PC-9 (cell line): Measurements from ENCODE around the gene C5orf34. TPM values are rescaled to one million over a fixed set of nuclear protein-coding genes. Genes with fewer than 3 reads are reported as not detected.
"Not testable (repeated sequence)": the region's sequence is repeated elsewhere in the genome, so short reads cannot be mapped to it uniquely, and the experiment has no call there.

Source experiments
- BruUV-seq: library from RNA; stranded (reverse); fragments of 400-500 nt; replicated peaks from 2 replicates; lab custom pipeline; 2021; lab: Mats Ljungman, UMichigan
- CTCF ChIA-PET: fragments of 300-600 bp; sonication (Branson Sonifier 250); formaldehyde crosslinking; loops from one replicate; lab custom pipeline; 2022; ENCODE audit warnings: antibody characterized with exemption; lab: Charles Lee
- POLR2A ChIA-PET: fragments of 300-600 bp; sonication (Branson Sonifier 250); formaldehyde crosslinking; loops from one replicate; lab custom pipeline; 2022; ENCODE audit warnings: antibody characterized with exemption; ENCODE audit not compliant: unreplicated experiment; lab: Charles Lee
- DNase-seq, 2 experiments: peaks; one replicate each; pipeline versions ENCODE4 v3.0.0 to v3.0.0-alpha.2; 2015 to 2022; ENCODE audit warnings: mixed read lengths in 1 of 2
- H2AFZ ChIP-seq: fragments of 200-600 bp; sonication (generic); 2 replicates; pipeline ENCODE4 v1.8.1; 2017; ENCODE audit warnings: antibody characterized with exemption
- H3F3A ChIP-seq: fragments of 200-600 bp; sonication (generic); 2 replicates; pipeline ENCODE4 v1.8.1; 2017; ENCODE audit warnings: antibody characterized with exemption, mild to moderate bottlenecking, low read depth; ENCODE audit not compliant: insufficient read depth
- H3K27ac ChIP-seq: fragments of 200-600 bp; sonication (generic); 2 replicates; pipeline ENCODE4 v1.6.1; 2016; ENCODE audit warnings: mixed run types
- H3K27me3 ChIP-seq: fragments of 200-600 bp; sonication (generic); 2 replicates; pipeline ENCODE4 v1.6.1; 2016; ENCODE audit warnings: low read depth, mixed run types; ENCODE audit not compliant: insufficient read depth
- H3K36me3 ChIP-seq: fragments of 200-600 bp; sonication (generic); 2 replicates; pipeline ENCODE4 v1.6.1; 2016; ENCODE audit warnings: low read depth, mixed run types
- H3K4me1 ChIP-seq: fragments of 200-600 bp; sonication (generic); replicated peaks from 2 replicates; pipeline ENCODE4 v1.6.1; 2016; ENCODE audit warnings: mixed run types; ENCODE audit not compliant: insufficient read depth
- H3K4me2 ChIP-seq: fragments of 200-600 bp; sonication (generic); 2 replicates; pipeline ENCODE4 v1.6.1; 2017; ENCODE audit warnings: mixed run types
- H3K4me3 ChIP-seq: fragments of 200-600 bp; sonication (generic); 2 replicates; pipeline ENCODE4 v1.6.1; 2016; ENCODE audit warnings: mixed run types
- H3K79me2 ChIP-seq: fragments of 200-600 bp; sonication (generic); 2 replicates; pipeline ENCODE4 v1.6.1; 2017; ENCODE audit warnings: low read depth, mixed run types
- H3K9me2 ChIP-seq: fragments of 200-600 bp; sonication (generic); 2 replicates; pipeline ENCODE4 v1.8.1; 2017; ENCODE audit warnings: mild to moderate bottlenecking; ENCODE audit not compliant: insufficient read depth
- H3K9me3 ChIP-seq: fragments of 200-600 bp; sonication (generic); 2 replicates; pipeline ENCODE4 v1.8.1; 2016; ENCODE audit warnings: low read depth; ENCODE audit not compliant: insufficient read depth
- H4K20me1 ChIP-seq: fragments of 200-600 bp; sonication (generic); 2 replicates; pipeline ENCODE4 v1.8.1; 2017; ENCODE audit not compliant: insufficient read depth
- EZH2 ChIP-seq: fragments of 200-600 bp; sonication (generic); IDR thresholded peaks from 2 replicates; pipeline ENCODE4 v1.8.0; 2017; ENCODE audit warnings: antibody characterized with exemption, low read depth
- intact Hi-C: fragments of 100-400 bp; cut with micrococcal nuclease; formaldehyde crosslinking; loops from one replicate; pipeline ENCODE4 v1.10.0; 2022; ENCODE audit not compliant: unreplicated experiment
- total RNA-seq: library from RNA; stranded (reverse); gene quantifications from 2 replicates; pipeline ENCODE4 v1.2.3, GENCODE V29; 2021
- TF ChIP-seq, protein P1 (sequence below): fragments of 200-600 bp; sonication (generic); conservative IDR thresholded peaks from 2 replicates; pipeline ENCODE4 v1.6.1; 2017; ENCODE audit warnings: mixed run types, antibody characterized with exemption, mild to moderate bottlenecking, moderate library complexity

The C5orf34 gene
- total RNA-seq, 1 experiment from 2014 or later, result 22.6 TPM

GRCh38 chr5:43556857-43557542 lies 42.1 kb upstream of the C5orf34 start, which contains the start of gene PAIP1:
Gene PAIP1 (minus strand): TSS chr5:43557077. CDS start chr5:43556846, 231 bp downstream.
- Histone ChIP-seq H3K27ac (peak within 1 kb of the TSS; percentile 76), H3K27me3 (no peaks in the 10 kb centered on the region), H2AFZ (peak within 1 kb of the TSS; percentile 95), H3F3A (peaks cover 18% of the 10 kb centered on the region; the same call in 1 of the 2 replicates), H3K79me2 (peaks cover 44% of the 10 kb centered on the region), H3K4me1 (peaks cover 34% of the 10 kb centered on the region), H3K9me2 (no peaks in the 10 kb centered on the region), H3K4me2 (peak within 1 kb of the TSS; percentile 94), H3K36me3 (peaks cover 37% of the 10 kb centered on the region), H3K4me3 (peak within 1 kb of the TSS; percentile 88), H4K20me1 (peaks cover 32% of the 10 kb centered on the region), H3K9me3 (no peaks in the 10 kb centered on the region)
- TF ChIP-seq, protein P1, sequence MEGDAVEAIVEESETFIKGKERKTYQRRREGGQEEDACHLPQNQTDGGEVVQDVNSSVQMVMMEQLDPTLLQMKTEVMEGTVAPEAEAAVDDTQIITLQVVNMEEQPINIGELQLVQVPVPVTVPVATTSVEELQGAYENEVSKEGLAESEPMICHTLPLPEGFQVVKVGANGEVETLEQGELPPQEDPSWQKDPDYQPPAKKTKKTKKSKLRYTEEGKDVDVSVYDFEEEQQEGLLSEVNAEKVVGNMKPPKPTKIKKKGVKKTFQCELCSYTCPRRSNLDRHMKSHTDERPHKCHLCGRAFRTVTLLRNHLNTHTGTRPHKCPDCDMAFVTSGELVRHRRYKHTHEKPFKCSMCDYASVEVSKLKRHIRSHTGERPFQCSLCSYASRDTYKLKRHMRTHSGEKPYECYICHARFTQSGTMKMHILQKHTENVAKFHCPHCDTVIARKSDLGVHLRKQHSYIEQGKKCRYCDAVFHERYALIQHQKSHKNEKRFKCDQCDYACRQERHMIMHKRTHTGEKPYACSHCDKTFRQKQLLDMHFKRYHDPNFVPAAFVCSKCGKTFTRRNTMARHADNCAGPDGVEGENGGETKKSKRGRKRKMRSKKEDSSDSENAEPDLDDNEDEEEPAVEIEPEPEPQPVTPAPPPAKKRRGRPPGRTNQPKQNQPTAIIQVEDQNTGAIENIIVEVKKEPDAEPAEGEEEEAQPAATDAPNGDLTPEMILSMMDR, result peak; percentile 71
- no peak for TF ChIP-seq EZH2
- peak; percentile 86 to 98 for DNase-seq
- intact Hi-C loops, result loop anchor here (1.0 to 5.0 kb wide), 8 partner anchors 42 to 1252 kb away; partner anchors contain the start of genes C5orf34, HMGCS1, MRPS30 and TMEM267
- POLR2A ChIA-PET, result interaction anchor here (0.6 to 0.7 kb wide), 4 partner anchors 17 to 977 kb away, joined by 3 to 10 read pairs (median 6); partner anchors contain the start of genes NNT and TMEM267
- BruUV-seq, result no TSS peak
- CTCF ChIA-PET, result no interaction called here

- Histone ChIP-seq H3K27ac (peak overlapping the region; percentile 76), H3K36me3 (peaks cover 41% of the 10 kb centered on the region), H4K20me1 (peaks cover 35% of the 10 kb centered on the region), H3K4me3 (peak overlapping the region; percentile 88), H3K4me1 (peaks cover 34% of the 10 kb centered on the region), H3K79me2 (peaks cover 49% of the 10 kb centered on the region), H2AFZ (peak overlapping the region; percentile 95), H3F3A (peaks cover 18% of the 10 kb centered on the region; the same call in 1 of the 2 replicates), H3K4me2 (peak overlapping the region; percentile 94)
- intact Hi-C loops, result loop anchor here (1.0 to 5.0 kb wide), 5 partner anchors 41 to 1252 kb away; partner anchors contain the start of genes C5orf34, MRPS30 and ZNF131
- H3K27me3 ChIP-seq, DNase-seq, CTCF ChIA-PET, POLR2A ChIA-PET, H3K9me3 ChIP-seq, H3K9me2 ChIP-seq, BruUV-seq: not testable (repeated sequence)
Measured at GRCh38 chr5:43556607-43556856, 41.6 kb upstream of the C5orf34 start.

DNA sequence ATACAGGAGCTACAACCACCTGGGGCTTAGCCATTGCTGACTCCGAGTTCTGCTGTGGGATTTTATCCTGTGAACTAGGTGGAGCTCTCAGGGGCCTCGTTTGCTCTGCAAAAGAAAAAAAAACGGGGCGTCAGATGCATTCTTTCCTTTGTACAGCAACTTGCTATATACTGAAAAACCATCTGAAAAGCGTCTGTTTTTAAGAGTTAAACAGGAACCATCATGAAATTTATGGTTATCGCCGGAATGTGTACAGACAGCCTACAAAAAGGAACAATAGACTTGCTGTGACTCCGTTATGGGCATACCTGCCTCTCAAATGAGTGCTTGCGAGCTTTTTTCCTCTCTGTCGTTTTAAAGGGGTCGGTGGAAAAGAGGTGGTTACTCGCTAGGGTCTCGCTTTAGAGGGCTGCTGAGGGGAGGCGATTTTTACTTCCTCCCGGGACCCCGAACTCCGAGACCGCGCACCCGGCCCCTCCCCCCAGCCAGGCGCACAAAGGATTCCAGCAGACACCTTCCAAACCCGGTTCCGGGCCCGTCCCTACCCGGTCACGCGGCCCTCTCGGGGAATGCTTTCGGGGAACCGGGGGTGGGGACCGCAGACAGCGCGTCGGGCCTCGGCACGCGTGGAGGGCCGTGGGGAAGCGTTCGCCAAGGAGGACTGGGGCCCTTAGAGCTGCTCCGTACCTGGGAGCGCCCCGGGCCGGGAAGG lies 41.1 kb upstream of the C5orf34 start:
- no peaks in the 10 kb centered on the region for H3K9me2 ChIP-seq
- no peaks in the 10 kb centered on the region for H3K27me3 ChIP-seq
- peak overlapping the region; percentile 76 for H3K27ac ChIP-seq
- H3K36me3 ChIP-seq, result peaks cover 45% of the 10 kb centered on the region
- H3K4me3 ChIP-seq, result peak overlapping the region; percentile 88
- H3F3A ChIP-seq, result peaks cover 18% of the 10 kb centered on the region; the same call in 1 of the 2 replicates
- peak overlapping the region; percentile 95 for H2AFZ ChIP-seq
- TSS peak; percentile 30 for BruUV-seq
- peak in 1 of 2 experiments; percentile 73 for DNase-seq
- POLR2A ChIA-PET, result interaction anchor here (0.6 to 0.7 kb wide), 4 partner anchors 10 to 377 kb away, joined by 3 to 7 read pairs (median 4); no protein-coding TSS in a partner anchor
- H4K20me1 ChIP-seq, result peaks cover 39% of the 10 kb centered on the region
- intact Hi-C loops, result loop anchor here (1.0 to 5.0 kb wide), 5 partner anchors 41 to 1253 kb away; partner anchors contain the start of genes C5orf34, MRPS30 and ZNF131
- no peaks in the 10 kb centered on the region for H3K9me3 ChIP-seq
- peaks cover 34% of the 10 kb centered on the region for H3K4me1 ChIP-seq
- TF ChIP-seq EZH2, result no peak
- TF ChIP-seq, protein P1, result no peak
- peaks cover 53% of the 10 kb centered on the region for H3K79me2 ChIP-seq
- CTCF ChIA-PET, result interaction anchor here (0.6 to 0.7 kb wide), 2 partner anchors 71 to 126 kb away, joined by 3 to 4 read pairs; no protein-coding TSS in a partner anchor
- peak overlapping the region; percentile 94 for H3K4me2 ChIP-seq
